HG03280 (cell line): Measurements from ENCODE around the gene NRXN2.
"Not testable (repeated sequence)": the region's sequence is repeated elsewhere in the genome, so short reads cannot be mapped to it uniquely, and the experiment has no call there.

Experiments used
- ATAC-seq: cut with Tn5 transposase; IDR thresholded peaks from one replicate; pipeline ENCODE4 v1.9.1; 2021; ENCODE audit warnings: mild to moderate bottlenecking, moderate library complexity; ENCODE audit not compliant: unreplicated experiment

NRXN2 gene

DNA sequence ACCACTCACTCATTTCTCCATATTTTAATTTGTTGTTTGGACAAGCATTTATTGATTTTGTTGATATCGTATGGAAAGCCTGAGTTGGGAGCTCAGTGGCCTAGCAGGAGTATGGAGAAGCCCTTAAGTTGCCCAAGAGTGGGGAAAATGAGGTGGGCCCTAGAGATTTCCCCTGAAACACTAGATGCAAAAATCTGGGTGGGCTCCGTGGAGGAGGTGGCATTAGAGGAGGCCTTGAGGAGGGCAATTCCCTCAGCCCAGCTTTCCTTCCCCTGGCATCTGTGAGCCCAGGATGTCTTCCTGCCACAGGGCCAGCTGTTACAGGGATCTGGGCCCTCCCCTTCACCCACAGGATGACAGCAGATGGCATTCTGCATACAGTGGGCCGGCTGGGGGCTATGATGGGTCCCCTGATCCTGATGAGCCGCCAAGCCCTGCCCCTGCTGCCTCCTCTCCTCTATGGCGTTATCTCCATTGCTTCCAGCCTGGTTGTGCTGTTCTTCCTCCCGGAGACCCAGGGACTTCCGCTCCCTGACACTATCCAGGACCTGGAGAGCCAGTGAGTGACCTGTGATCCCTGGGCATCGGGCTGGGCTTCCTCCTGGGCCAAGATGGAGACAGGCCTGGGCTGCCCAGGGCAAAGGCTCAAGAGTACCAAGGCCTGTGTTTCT lies 153.6 kb downstream of the NRXN2 start:
- ATAC-seq, result no peak

DNA sequence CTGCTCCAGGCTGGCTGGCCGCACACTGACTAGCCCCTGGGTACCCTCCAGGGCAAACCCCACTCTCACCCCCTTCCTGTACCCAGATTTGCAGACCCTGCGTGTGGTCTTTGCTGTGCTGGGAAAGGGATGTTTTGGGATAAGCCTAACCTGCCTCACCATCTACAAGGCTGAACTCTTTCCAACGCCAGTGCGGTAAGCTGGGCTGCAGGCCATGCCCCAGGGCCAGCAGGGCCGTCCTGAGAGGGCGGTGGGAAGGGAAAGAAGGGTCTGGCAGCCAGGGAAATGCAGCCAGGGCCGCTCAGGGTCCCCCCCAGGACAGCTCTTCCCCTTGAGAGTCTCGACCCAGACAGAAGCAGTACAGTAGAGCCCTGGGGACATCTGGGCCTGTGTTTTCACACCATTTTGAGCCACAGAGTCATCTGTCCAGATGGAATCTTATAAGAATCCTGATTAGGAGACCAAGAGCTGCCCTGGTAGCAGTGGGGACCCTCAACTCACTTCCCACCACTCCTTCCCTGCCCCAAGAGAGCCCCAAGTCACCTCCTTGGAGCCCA lies 154.3 kb downstream of the NRXN2 start:
- ATAC-seq, result no peak

- no peak for ATAC-seq
These were observed 154.9 kb downstream of the NRXN2 start for GRCh38 chr11:64568041-64568571.

- no peak for ATAC-seq
These were observed 155.8 kb downstream of the NRXN2 start for GRCh38 chr11:64566915-64567891.

GRCh38 chr11:64566042-64566914 lies 156.7 kb downstream of the NRXN2 start:
- ATAC-seq, result no peak

DNA sequence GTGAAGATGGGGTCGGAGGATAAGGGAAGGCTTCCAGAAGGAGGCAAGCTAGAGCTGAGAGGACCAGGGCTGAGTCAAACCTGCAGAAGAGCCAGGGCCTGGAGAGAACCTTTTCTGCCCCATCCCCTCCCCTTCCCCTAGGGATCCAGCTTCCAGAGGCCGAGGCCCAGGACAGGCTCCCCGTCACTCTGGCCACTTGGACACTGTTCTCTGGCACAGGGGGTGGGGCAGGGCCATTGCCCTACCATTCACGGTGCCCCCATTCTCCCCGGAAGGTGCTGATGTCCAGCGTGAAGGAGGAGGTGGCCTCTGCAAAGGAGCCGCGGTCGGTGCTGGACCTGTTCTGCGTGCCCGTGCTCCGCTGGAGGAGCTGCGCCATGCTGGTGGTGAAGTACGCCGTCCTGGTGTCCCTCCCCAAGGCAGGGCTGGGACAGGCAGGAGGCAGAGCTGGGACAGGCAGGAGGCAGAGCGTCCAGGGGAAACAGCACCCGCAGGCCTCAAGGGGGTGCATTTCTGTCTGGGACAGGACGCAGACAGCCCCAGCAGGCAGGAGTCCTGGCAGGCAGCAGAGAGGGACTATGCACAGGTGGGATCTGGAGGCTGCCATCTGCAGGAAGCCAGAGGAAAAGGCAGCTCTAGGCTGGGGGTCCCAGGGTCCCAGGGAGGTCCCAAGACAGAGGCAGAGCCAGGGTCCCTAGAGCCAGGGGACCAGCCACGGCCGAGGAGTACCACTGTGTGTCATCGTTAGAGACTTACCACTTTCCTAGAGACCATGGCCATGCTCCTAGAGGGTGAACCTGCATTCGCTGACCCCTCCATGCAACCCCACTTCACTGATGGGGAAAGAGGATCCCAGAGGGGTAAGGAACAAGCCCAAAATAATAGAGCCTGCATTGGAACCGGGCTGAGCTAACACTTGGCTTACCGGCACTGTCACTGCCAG lies 157.8 kb downstream of the NRXN2 start:
- ATAC-seq, result no peak

GRCh38 chr11:64564419-64564818 lies 158.6 kb downstream of the NRXN2 start:
- no peak for ATAC-seq

DNA sequence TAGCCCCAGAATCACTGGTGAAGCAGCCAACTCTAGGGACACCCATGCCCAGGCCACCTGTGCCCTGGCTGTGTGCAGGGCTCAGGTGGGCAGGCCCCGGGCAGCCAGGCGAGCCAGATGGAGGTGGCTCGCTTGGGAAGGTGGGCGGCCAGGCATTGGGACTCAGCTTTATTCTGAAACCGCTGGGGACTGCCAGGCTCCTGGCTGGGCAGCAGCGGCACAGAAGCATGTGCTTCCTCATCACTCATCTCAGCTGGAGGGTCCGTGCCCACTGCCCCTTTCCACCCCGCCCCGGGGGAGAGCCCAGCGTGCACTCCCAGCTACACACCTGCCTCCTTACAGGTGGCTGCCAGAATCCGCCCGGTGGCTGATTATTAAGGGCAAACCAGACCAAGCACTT lies 159.0 kb downstream of the NRXN2 start:
- ATAC-seq, result no peak

DNA sequence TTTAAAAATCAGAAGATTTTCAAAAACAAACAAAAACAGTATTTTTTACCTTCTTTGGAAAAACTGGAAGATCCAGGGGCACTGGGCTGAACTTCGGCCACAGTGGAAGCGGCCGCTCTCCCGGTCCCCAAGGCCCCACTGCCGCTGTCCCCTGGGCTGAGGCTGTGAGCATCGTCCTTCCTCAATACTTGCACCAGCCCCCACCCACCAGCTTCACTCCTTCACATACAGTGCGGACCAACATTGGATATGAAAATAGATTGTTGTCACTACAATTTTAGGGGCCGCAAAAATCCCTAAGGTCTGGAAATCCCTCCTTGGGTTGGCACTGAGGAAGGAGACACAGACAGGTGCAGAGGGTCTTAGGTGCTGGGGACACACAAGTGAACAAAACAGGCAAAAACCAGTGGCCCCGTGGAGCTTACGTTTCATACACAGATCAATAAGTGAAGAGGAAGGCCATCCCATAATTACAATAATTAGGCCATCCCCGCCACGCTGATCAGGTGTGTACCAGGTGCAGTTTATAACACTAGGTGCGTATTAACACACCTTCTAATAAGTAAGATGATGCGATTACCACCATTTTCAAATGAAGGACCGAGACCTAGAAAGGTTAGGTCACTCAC lies 160.2 kb downstream of the NRXN2 start:
- no peak for ATAC-seq

- no peak for ATAC-seq
These were observed 160.8 kb downstream of the NRXN2 start for GRCh38 chr11:64561984-64562722.

DNA sequence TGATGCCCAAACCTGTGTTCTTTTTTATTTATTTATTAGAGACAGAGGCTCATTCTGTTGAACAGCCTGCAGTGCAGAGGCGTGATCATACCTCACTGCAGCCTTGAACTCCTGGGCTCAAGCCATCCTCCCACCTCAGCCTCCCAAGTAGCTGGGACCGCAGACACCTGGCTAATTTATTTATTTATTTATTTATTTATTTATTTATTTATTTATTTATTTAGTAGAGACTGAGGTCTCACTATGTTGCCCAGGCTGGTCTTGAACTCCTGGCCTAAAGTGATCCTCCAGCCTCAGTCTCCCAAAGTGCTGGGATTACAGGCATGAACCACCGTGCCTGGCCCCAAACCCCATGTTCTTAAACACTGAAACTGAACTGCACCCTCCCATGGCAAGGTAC lies 161.6 kb downstream of the NRXN2 start:
- ATAC-seq, result not testable (repeated sequence)

DNA sequence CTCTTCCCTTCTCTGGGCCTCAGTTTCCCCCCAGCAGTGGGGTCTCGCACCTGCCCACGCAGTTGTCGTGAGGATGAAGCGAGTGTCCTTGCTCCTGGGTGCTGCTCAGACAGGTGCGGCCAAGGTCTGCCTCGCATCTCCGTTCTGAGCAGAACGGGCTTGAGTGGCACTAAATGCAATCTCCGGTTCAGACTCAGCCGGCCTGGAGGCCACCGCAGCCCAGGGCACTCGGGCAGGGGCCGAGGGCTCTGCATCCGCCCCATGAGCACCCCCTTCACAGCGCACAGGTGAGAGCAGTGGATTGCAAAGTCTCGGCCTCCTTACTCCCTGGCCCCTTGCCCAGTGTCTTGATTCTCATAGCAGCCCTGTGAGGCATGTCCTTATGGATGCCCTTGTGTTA lies 162.1 kb downstream of the NRXN2 start:
- no peak for ATAC-seq

DNA sequence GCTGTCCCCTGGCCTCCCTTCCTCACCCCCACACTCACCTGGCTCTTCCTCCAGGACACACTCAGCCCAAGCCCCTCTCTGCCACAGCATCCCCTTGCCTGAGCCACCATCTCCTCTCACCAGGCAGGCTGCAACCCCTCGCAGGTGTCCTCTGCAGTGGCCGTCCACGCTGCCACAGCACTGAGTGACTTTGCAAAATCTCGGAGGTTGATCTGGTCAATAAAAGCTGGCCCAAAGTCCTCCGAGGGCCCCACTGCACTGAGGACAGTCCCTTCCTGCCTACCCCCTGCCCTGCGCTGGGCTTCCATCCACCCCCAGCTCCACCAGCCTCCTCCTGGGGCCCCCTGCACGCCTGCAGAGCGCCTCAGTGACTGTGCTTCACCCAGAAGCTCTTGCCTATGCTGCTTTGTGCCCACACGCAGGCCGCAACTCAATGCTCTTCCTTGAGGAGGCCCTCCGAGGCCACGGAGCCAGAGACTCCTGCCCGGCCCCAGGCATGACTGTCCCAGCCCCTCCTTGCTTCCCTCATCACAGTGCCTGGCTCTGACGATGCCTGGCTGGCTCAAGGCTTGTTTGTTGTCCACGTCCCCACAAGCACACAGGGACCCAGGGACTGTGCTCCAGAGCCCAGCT lies 162.7 kb downstream of the NRXN2 start:
- ATAC-seq, result no peak

GRCh38 chr11:64559351-64560138 lies 163.5 kb downstream of the NRXN2 start:
- no peak for ATAC-seq

- ATAC-seq, result no peak
These were observed 164.1 kb downstream of the NRXN2 start for GRCh38 chr11:64558869-64559268.

DNA sequence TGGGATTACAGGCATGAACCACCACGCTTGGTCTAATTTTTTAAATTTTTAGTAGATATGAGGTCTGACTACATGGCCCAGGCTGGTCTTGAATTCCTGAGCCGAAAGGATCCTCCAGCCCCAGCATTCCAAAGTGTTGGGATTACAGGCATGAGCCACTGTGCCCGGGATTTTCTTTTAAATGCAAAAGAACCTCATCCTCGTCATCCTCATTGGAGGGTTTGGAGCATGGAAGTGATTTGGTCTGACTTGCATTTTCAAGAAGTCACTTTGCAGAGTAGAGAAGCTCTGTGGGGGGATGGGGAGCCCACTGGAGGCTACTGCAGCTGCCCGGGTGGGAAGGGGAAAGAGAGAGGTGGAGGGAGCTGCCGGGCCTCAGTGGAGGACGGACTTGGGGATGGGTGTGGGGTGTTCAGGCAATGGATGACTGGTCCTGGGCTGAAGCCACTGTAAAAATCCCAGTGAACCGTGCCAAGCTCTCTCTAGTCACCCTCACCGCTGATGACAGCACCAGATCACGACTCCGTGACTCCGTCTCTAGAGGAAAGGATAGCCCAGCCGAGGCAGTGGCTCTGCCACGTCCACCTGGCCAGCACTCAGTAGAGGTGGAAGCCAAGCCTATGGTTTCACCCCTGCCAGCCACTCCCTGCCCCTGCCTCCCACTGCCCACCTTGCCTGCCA lies 164.8 kb downstream of the NRXN2 start:
- ATAC-seq, result no peak
